ENCODE results near the gene TESMIN.

TESMIN gene

GRCh38 chr11:68767672-68768071 is 16.4 kb upstream of the TESMIN start:
- no peak for TF ChIP-seq CTCF (IDR thresholded peaks at IDR 0.05; ENCODE audit: poor library complexity, severe bottlenecking)
- Histone ChIP-seq H3K27ac (ENCODE audit: poor library complexity, severe bottlenecking) (no peak overlapping the region), H3K9me3 (ENCODE audit: severe bottlenecking) (no peaks in the 10 kb centered on the region), H3K27me3 (ENCODE audit: insufficient read depth, poor library complexity, severe bottlenecking) (no peaks in the 10 kb centered on the region), H3K4me3 (ENCODE audit: severe bottlenecking) (no peak overlapping the region), H3K4me1 (ENCODE audit: insufficient read depth, poor library complexity, severe bottlenecking) (no peaks in the 10 kb centered on the region), H3K36me3 (ENCODE audit: low read depth) (peaks cover 20% of the 10 kb centered on the region)
- no peak for ATAC-seq (ENCODE audit: low read depth)
- no peak for DNase-seq (ENCODE audit: low spot score)

GRCh38 chr11:68766786-68767185 is 15.5 kb upstream of the TESMIN start:
- Histone ChIP-seq H3K4me1 (ENCODE audit: insufficient read depth, poor library complexity, severe bottlenecking) (no peaks in the 10 kb centered on the region), H3K27ac (ENCODE audit: poor library complexity, severe bottlenecking) (no peak overlapping the region), H3K9me3 (ENCODE audit: severe bottlenecking) (no peaks in the 10 kb centered on the region), H3K36me3 (ENCODE audit: low read depth) (peaks cover 18% of the 10 kb centered on the region; the same call in 1 of the 2 replicates), H3K27me3 (ENCODE audit: insufficient read depth, poor library complexity, severe bottlenecking) (no peaks in the 10 kb centered on the region), H3K4me3 (ENCODE audit: severe bottlenecking) (no peak overlapping the region)
- no peak for TF ChIP-seq CTCF (IDR thresholded peaks at IDR 0.05; ENCODE audit: poor library complexity, severe bottlenecking)
- no peak for ATAC-seq (ENCODE audit: low read depth)
- DNase-seq (ENCODE audit: low spot score), result no peak

GRCh38 chr11:68764746-68765145 is 13.4 kb upstream of the TESMIN start:
- Histone ChIP-seq H3K9me3 (ENCODE audit: severe bottlenecking) (no peaks in the 10 kb centered on the region), H3K4me1 (ENCODE audit: insufficient read depth, poor library complexity, severe bottlenecking) (no peaks in the 10 kb centered on the region), H3K4me3 (ENCODE audit: severe bottlenecking) (no peak overlapping the region), H3K36me3 (ENCODE audit: low read depth) (peaks cover 21% of the 10 kb centered on the region), H3K27ac (ENCODE audit: poor library complexity, severe bottlenecking) (no peak overlapping the region), H3K27me3 (ENCODE audit: insufficient read depth, poor library complexity, severe bottlenecking) (no peaks in the 10 kb centered on the region)
- no peak for ATAC-seq (ENCODE audit: low read depth)
- no peak for DNase-seq (ENCODE audit: low spot score)
- TF ChIP-seq CTCF (IDR thresholded peaks at IDR 0.05; ENCODE audit: poor library complexity, severe bottlenecking), result no peak

GRCh38 chr11:68763926-68764657 is 12.8 kb upstream of the TESMIN start:
- no peaks in the 10 kb centered on the region for H3K9me3 ChIP-seq (ENCODE audit: severe bottlenecking)
- peaks cover 21% of the 10 kb centered on the region for H3K36me3 ChIP-seq (ENCODE audit: low read depth)
- H3K4me3 ChIP-seq (ENCODE audit: severe bottlenecking), result no peak overlapping the region
- H3K27ac ChIP-seq (ENCODE audit: poor library complexity, severe bottlenecking), result no peak overlapping the region
- no peaks in the 10 kb centered on the region for H3K4me1 ChIP-seq (ENCODE audit: insufficient read depth, poor library complexity, severe bottlenecking)
- DNase-seq (ENCODE audit: low spot score), result no peak
- TF ChIP-seq CTCF (IDR thresholded peaks at IDR 0.05; ENCODE audit: poor library complexity, severe bottlenecking), result no peak
- no peaks in the 10 kb centered on the region for H3K27me3 ChIP-seq (ENCODE audit: insufficient read depth, poor library complexity, severe bottlenecking)
- ATAC-seq (ENCODE audit: low read depth), result no peak

- H3K4me3 ChIP-seq (ENCODE audit: severe bottlenecking), result no peak overlapping the region
- no peaks in the 10 kb centered on the region for H3K9me3 ChIP-seq (ENCODE audit: severe bottlenecking)
- ATAC-seq (ENCODE audit: low read depth), result no peak
- H3K4me1 ChIP-seq (ENCODE audit: insufficient read depth, poor library complexity, severe bottlenecking), result no peaks in the 10 kb centered on the region
- TF ChIP-seq CTCF (IDR thresholded peaks at IDR 0.05; ENCODE audit: poor library complexity, severe bottlenecking), result no peak
- H3K27me3 ChIP-seq (ENCODE audit: insufficient read depth, poor library complexity, severe bottlenecking), result no peaks in the 10 kb centered on the region
- peaks cover 24% of the 10 kb centered on the region for H3K36me3 ChIP-seq (ENCODE audit: low read depth)
- no peak overlapping the region for H3K27ac ChIP-seq (ENCODE audit: poor library complexity, severe bottlenecking)
- DNase-seq (ENCODE audit: low spot score), result no peak
Observed at GRCh38 chr11:68763181-68763721, 11.9 kb upstream of the TESMIN start.

Measured in RWPE2 (cell line).